GM12874 (cell line): ENCODE data around the gene AFF3.

Experiments
- TF ChIP-seq, protein P1 (sequence below): IDR thresholded peaks from 2 replicates; pipeline ENCODE4 v1.5.1; 2011; ENCODE audit warnings: low read depth, mild to moderate bottlenecking, control low read depth, low read length, moderate library complexity; ENCODE audit not compliant: insufficient read depth

The AFF3 gene

DNA sequence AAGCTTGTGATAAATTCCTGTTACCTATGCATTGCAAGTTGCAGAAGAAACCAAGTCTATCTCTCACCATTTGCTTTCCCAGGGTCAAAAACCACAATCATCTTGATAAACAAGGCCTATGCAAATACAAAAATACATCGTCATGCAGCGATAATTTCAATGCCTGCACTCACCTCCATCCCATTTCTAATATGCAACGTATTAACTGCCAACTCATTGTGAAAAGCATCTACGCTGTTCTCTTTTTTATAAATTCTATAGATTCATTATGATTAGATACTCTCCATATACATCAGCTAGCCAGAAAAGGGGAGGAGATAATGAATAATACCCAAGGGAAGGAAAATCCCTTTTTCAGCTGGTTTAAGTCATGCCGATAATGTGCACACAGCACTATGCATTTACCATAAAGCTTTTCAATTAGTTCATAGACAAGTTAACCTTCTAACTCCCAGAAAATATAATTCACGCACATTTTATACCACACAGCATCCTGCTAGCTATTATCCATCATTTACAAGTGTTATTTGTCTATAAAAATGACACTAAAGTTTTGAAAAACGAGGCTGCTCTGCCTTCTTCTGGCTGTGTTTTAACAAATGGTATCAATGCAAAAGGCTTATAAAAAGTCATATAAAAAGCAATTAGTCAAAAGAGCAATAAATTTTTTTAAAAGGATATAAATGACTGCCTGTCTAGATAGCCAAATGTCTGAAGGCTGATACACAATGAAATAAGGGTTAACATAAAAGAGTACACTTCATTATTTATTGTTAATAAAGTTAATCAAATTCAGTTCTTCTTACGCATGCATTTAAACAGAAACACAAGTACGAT lies 77.6 kb downstream of the AFF3 start:
- TF ChIP-seq, protein P1, sequence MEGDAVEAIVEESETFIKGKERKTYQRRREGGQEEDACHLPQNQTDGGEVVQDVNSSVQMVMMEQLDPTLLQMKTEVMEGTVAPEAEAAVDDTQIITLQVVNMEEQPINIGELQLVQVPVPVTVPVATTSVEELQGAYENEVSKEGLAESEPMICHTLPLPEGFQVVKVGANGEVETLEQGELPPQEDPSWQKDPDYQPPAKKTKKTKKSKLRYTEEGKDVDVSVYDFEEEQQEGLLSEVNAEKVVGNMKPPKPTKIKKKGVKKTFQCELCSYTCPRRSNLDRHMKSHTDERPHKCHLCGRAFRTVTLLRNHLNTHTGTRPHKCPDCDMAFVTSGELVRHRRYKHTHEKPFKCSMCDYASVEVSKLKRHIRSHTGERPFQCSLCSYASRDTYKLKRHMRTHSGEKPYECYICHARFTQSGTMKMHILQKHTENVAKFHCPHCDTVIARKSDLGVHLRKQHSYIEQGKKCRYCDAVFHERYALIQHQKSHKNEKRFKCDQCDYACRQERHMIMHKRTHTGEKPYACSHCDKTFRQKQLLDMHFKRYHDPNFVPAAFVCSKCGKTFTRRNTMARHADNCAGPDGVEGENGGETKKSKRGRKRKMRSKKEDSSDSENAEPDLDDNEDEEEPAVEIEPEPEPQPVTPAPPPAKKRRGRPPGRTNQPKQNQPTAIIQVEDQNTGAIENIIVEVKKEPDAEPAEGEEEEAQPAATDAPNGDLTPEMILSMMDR = no peak

DNA sequence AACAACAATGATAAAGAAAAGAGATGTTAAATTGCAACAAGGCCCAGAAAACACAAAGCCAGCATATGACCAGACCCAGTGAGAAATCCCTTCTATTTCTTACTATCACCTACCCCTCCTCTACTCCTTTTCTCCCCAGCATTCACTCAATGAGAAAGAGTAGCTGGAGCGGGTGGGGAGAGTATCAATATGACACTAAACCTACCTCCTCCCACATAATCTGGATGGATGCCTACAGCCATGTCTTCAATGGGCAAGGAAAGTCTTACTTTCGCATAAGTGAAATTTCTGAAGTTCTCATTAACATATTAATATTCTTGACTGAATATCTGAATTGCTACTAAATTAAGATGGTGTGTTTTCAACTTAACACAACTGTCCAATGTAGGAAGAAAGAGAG lies 78.2 kb downstream of the AFF3 start:
- TF ChIP-seq, protein P1 = no peak

DNA sequence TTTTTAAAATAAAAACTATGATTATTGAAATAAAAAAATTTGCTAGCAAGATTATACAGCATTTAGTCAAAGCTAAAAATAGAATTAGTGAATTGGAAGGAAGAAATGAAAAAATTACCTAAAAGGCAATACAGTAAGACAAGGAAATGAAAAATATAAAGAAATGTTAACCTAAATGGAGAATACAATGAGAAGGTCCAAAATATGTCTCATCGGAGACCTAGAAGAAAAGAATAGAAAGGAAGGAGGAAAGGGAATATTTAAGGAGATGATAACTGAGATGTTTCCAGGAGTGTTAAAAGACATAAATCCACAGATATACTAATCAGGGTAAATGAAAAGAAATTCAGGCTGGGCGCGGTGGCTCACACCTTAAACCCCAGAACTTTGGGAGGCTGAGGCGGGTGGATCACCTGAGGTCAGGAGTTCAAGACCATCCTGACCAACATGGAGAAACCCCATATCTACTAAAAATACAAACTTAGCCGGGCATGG lies 78.9 kb downstream of the AFF3 start:
- TF ChIP-seq, protein P1 = no peak

DNA sequence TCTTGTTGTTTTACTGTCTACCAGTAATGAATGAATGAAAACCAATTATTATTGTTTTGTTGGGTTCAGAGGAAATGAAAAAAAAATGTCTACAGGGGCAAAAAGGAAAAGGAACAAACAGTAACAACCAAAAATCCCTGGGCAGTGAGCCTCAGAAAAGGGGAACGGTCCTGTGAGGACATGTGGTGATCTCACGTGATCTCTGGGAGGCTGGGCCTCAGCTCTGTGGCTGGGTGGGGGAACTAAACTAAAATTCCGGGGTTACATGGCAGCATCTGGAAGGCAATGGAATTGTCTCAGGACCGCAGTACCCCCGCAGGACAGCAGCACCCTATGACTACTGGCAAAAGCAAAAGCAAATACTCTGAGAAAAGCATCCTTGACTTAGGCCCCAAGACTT lies 80.1 kb downstream of the AFF3 start:
- TF ChIP-seq, protein P1 = no peak

DNA sequence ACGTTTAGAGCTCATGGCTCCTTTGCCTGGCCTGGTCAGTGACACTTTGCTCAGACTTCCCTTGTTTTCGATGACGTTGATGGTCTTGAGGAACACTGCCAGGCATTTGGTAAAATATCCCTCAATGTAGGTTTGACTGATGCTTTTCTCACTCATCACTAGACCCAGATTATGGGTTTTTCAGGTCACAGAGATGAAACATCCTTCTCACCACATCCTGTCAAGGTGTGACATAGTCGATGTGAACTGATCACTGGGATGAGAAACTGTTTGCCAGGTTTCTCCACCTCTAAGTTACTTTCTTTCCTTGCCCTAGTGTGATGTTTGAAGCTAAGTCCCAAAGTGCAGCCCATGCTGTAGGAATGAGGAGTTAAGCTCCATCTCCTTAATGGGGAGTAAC lies 81.5 kb downstream of the AFF3 start:
- TF ChIP-seq, protein P1 = no peak

DNA sequence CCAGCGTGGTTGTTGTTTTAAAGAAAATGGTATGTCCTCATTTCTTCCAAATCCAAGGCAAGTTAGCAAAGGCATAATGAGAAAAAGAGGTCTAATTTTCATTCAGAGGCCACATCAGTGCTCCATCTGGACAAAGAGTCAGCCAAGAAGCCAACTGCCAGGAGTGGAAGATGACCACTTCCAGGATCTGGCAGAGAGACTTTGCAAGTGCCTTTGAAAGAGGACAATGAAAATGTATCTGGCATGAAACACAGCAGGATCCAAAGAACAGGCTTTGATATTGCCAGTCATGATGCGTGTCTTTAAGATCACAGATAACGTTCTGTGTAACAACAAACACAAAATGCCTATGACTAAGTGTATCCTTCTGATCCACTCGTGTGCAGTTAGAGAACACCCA lies 82.8 kb downstream of the AFF3 start:
- TF ChIP-seq, protein P1 = no peak

DNA sequence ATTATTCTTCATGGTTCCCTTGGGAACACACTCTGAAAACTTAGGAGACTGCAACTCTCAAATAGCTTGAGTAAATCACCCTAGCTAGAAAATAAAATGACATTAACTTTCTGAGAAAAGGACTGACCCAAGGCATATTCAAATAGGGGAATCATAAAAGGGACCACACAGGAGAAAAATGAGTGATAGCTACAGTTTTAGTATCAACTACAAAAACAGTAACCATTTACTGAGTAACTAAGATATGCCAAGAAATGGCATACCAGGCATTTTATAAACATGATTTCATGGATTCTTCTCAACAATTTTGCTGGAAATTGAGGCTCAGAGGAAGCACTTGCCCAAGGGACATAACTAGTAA lies 84.5 kb downstream of the AFF3 start:
- TF ChIP-seq, protein P1 = no peak
